Nephron progenitor cell (in vitro differentiated cells): ENCODE data around the gene TMEM187.

ENCODE experiments used
- DNase-seq: peaks from one replicate; pipeline ENCODE4 v3.0.0; 2021
- H3K27ac Mint-ChIP-seq: 2 replicates; pipeline ENCODE4 v1.8.0; 2021; ENCODE audit warnings: mild to moderate bottlenecking, moderate library complexity, mixed read lengths
- H3K27me3 Mint-ChIP-seq: 2 replicates; pipeline ENCODE4 v1.8.0; 2021; ENCODE audit warnings: mild to moderate bottlenecking, low read depth, mixed read lengths; ENCODE audit not compliant: poor library complexity
- H3K36me3 Mint-ChIP-seq: 2 replicates; pipeline ENCODE4 v1.8.0; 2021; ENCODE audit warnings: low read depth, mixed read lengths
- H3K4me1 Mint-ChIP-seq: 2 replicates; pipeline ENCODE4 v1.8.0; 2021; ENCODE audit warnings: mixed read lengths
- H3K4me3 Mint-ChIP-seq: 2 replicates; pipeline ENCODE4 v1.8.0; 2021; ENCODE audit warnings: mild to moderate bottlenecking, moderate library complexity, mixed read lengths
- H3K9me3 Mint-ChIP-seq: 2 replicates; pipeline ENCODE4 v1.8.0; 2021; ENCODE audit warnings: mild to moderate bottlenecking, moderate library complexity, mixed read lengths
- TF ChIP-seq, protein P1 (sequence below): fragments of 200-600 bp; sonication (generic); IDR thresholded peaks from 2 replicates; pipeline ENCODE4 v1.5.0; 2021; ENCODE audit warnings: antibody characterized with exemption

Gene TMEM187

DNA sequence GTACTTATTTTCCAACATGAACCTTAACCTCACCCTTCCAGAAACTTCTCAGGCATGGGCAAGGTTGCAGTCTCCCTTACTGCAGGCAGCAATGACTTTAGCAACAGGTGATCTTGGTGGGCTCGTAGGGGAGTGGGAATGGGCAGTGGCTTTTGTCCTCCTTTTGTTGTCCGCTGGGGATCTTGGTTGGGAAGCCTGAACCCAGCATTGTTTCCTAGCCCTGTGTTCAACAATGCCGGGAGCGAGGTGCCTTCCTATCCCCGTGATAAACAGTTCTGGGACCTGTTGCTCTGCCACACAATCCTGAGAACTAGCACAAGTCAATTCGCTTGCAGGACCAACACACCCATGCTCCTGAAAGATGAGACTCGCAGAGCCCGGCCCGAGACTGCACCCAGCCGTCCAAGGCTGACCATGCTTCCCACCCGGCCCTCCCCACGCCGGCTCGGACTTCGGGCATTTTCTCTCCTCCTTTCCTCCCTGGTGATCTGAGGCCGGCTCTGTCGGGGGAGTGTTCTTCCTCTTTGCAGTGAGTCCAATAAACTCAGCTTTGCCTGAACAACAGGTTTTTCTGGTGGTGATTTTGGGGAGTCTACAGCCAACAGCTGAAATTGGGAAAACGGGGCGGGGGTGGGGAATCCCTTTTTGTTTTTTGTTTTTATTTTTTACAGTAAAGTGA lies 26.9 kb downstream of the TMEM187 start:
- H3K9me3 Mint-ChIP-seq, result peaks cover 75% of the 10 kb centered on the region
- no peak overlapping the region for H3K4me3 Mint-ChIP-seq
- H3K4me1 Mint-ChIP-seq, result peaks cover 41% of the 10 kb centered on the region
- H3K27me3 Mint-ChIP-seq, result no peaks in the 10 kb centered on the region
- H3K36me3 Mint-ChIP-seq, result peaks cover 13% of the 10 kb centered on the region
- H3K27ac Mint-ChIP-seq, result peak overlapping the region; percentile 89
- no peak for DNase-seq
- TF ChIP-seq, protein P1, sequence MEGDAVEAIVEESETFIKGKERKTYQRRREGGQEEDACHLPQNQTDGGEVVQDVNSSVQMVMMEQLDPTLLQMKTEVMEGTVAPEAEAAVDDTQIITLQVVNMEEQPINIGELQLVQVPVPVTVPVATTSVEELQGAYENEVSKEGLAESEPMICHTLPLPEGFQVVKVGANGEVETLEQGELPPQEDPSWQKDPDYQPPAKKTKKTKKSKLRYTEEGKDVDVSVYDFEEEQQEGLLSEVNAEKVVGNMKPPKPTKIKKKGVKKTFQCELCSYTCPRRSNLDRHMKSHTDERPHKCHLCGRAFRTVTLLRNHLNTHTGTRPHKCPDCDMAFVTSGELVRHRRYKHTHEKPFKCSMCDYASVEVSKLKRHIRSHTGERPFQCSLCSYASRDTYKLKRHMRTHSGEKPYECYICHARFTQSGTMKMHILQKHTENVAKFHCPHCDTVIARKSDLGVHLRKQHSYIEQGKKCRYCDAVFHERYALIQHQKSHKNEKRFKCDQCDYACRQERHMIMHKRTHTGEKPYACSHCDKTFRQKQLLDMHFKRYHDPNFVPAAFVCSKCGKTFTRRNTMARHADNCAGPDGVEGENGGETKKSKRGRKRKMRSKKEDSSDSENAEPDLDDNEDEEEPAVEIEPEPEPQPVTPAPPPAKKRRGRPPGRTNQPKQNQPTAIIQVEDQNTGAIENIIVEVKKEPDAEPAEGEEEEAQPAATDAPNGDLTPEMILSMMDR, result no peak

DNA sequence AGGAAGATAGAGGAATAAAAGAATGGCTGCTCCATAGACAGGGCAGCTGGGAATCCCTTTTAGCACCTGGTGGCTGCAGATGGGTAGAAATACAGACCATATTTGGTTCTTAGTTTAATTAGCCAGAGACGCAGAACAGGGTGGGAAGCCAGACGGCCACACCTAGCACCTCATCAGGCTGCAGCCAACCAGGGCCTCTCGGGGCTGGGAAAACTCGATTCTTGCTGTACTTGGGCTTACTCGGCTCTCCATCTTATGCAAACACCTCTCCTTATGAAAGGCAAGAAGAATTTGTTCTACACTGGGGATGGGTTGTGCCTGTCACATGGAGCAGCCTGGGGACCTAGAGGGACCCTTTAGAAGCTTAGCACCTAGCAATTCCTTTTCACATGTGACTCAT lies 27.5 kb downstream of the TMEM187 start:
- H3K27me3 Mint-ChIP-seq, result no peaks in the 10 kb centered on the region
- H3K27ac Mint-ChIP-seq, result peak overlapping the region; percentile 89
- DNase-seq, result no peak
- H3K36me3 Mint-ChIP-seq, result peaks cover 14% of the 10 kb centered on the region
- peaks cover 75% of the 10 kb centered on the region for H3K9me3 Mint-ChIP-seq
- H3K4me1 Mint-ChIP-seq, result peaks cover 46% of the 10 kb centered on the region
- no peak overlapping the region for H3K4me3 Mint-ChIP-seq
- TF ChIP-seq, protein P1, result no peak

DNA sequence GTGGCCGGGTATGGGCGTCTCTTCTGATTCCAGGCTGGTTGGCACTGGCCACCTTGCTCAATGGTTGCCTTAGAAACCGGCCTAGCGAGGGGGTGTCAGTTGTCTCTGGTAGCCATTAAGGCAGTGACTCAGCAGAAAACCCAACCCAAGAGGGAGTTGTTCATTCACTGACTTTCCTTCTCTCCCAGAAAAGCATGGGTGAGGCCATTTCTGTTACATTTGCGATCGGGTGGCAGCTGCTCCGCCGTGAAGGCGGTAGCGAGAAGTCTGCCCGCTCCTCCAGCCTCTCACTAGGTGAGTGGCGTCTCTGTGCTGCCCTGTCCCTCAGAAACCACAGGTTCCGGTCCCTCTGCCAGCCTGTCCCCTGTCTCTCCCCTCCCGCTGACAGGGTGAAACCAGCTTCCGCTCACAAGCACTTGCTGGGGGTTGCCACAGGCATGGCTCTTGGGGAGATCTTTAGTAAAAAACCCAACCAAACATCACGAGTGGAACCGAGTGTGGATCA lies 29.7 kb downstream of the TMEM187 start:
- H3K9me3 Mint-ChIP-seq, result peaks cover 65% of the 10 kb centered on the region
- H3K27me3 Mint-ChIP-seq, result no peaks in the 10 kb centered on the region
- TF ChIP-seq, protein P1, result no peak
- no peak for DNase-seq
- peaks cover 52% of the 10 kb centered on the region for H3K4me1 Mint-ChIP-seq
- H3K36me3 Mint-ChIP-seq, result peaks cover 21% of the 10 kb centered on the region
- peak overlapping the region; percentile 98 for H3K27ac Mint-ChIP-seq
- H3K4me3 Mint-ChIP-seq, result no peak overlapping the region

DNA sequence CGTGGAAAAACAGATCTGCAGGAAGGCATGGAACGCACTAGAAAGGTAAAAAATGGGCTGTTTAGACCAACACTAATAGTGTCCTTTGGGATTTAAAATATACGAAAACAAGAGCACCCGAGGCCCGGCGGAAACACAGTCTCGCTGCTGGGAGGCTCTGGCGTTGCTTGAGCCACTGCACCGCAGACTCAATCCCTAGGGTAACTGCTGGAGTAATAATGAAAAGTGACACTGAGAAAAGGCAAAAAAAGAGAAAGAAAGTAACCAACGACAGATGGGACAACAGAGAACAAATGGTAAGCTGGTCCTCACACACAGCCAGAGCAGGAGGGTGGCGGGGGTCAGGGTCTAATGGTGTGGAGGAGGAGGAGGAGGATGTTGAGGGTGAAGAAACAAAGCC lies 31.8 kb downstream of the TMEM187 start:
- Mint-ChIP-seq H3K27ac (peak overlapping the region; percentile 44), H3K36me3 (peaks cover 32% of the 10 kb centered on the region), H3K4me1 (peaks cover 57% of the 10 kb centered on the region), H3K9me3 (peaks cover 72% of the 10 kb centered on the region), H3K4me3 (no peak overlapping the region), H3K27me3 (no peaks in the 10 kb centered on the region)
- TF ChIP-seq, protein P1, result no peak
- DNase-seq, result no peak

DNA sequence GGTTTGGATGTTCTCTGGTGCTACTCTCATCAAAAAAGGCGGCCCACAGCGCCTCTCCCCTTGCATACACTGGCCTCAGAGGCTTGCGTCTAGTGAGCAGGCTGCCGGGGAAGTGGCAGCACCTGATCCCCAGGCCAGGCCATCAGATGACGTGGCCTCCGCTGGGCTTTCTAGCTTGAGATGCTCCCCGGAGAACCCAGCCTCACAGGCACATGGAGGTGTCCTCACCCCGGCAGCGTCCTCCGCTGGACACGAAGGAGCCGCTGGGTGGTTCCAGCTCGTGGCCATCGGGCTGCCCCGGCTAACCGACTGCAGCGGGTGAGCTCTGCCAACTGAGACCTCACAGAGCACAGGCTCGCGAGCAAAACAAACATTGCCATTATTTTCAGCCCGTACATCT lies 34.4 kb downstream of the TMEM187 start:
- peaks cover 32% of the 10 kb centered on the region for H3K36me3 Mint-ChIP-seq
- TF ChIP-seq, protein P1, result no peak
- no peak overlapping the region for H3K4me3 Mint-ChIP-seq
- H3K9me3 Mint-ChIP-seq, result peaks cover 61% of the 10 kb centered on the region
- H3K4me1 Mint-ChIP-seq, result peaks cover 44% of the 10 kb centered on the region
- no peak overlapping the region for H3K27ac Mint-ChIP-seq
- H3K27me3 Mint-ChIP-seq, result no peaks in the 10 kb centered on the region
- no peak for DNase-seq

DNA sequence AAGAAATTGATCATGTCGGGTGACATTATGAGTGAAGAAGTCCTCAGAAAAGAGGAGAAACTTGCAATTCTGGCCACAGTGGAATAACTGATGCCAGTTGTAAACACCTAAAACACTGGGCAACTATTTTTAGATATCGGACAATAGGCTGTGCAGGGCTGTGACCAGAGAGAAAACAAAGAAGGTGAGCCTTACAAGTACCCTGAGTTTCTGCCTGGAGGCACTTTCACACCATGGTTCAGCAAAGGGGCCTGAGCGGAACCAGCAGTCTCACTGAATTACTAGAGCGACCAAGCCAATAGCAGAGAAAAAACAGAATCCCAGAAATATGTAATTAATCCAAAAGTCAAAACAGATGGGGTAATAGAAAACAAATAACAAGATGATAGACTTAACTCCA lies 36.0 kb downstream of the TMEM187 start:
- Mint-ChIP-seq H3K27ac (no peak overlapping the region), H3K9me3 (peaks cover 51% of the 10 kb centered on the region), H3K4me3 (no peak overlapping the region), H3K4me1 (peaks cover 37% of the 10 kb centered on the region), H3K36me3 (peaks cover 29% of the 10 kb centered on the region), H3K27me3 (no peaks in the 10 kb centered on the region)
- TF ChIP-seq, protein P1, result no peak
- no peak for DNase-seq
